ENCODE data around the gene MRPL52. TPM values are rescaled to one million over a fixed set of nuclear protein-coding genes. Genes with fewer than 3 reads are reported as not detected.
A peak's percentile ranks its signal among the peaks of the same experiment; 100 is the strongest.
"Not testable (repeated sequence)": the region's sequence is repeated elsewhere in the genome, so short reads cannot be mapped to it uniquely, and the experiment has no call there.

MRPL52 gene
- total and polyA plus RNA-seq, 4 experiments from 2014 or later = 58.0 to 164 (median 82.8) TPM

DNA sequence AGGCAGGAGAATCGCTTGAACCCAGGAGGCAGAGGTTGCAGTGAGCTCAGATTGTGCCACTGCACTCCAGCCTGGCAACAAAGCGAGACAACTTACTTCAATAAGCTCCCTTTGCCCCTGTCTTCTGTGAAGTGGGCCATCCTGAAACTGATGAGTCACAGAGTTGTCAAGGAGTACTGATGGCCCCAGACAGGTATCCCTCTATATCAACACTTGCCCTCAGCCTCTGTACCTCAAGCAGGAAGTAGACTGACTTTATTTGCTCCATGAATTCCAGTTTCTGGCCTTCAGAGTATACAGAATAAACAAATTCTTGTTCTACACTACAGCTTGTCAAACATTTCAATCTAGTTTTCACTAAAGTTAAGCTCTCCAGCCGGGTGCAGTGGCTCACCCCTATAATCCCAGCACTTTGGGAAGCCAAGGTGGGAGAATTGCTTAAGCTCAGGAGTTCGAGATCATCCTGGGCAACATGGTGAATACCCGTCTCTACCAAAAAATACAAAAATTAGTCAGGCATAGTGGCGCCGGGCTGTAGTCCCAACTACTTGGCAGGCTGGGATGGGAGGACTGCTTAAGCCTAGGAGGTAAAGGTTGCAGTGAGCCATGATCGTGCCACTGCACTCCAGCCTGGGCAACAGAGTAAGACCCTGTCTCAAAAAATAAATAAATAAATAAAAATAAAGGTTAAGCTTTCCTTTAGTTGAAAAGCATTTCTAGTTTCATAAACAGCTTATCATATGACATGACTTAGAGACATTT lies 25.5 kb downstream of the MRPL52 start:
- no peak overlapping the region for H3K4me3 ChIP-seq (ENCODE audit: low read length in 2 of 2)
- no peaks in the 10 kb centered on the region for H3K36me3 ChIP-seq (ENCODE audit: insufficient read depth, low read length)
- Mint-ChIP-seq H3K4me1 (peaks cover 12 to 29% (median 20%) of the 10 kb centered on the region in 4 donors), H3K9me3 (peaks cover 0 to 2% (median 0%) of the 10 kb centered on the region in 8 donors), H3K27ac (no peak overlapping the region), H3K36me3 (no peaks in the 10 kb centered on the region), H3K4me3 (peak overlapping the region in 1 of 8 donors; percentile 20), H3K27me3 (peaks cover 6 to 9% of the 10 kb centered on the region in 2 donors)
- no peak overlapping the region for H3K27ac ChIP-seq (ENCODE audit: low read depth, low read length)
- no peaks in the 10 kb centered on the region for H3K9me3 ChIP-seq (ENCODE audit: control insufficient read depth in 1 of 2, low read length in 2 of 2)
- H3K27me3 ChIP-seq (ENCODE audit: insufficient read depth, low read length) = no peaks in the 10 kb centered on the region
- intact Hi-C loops (cut with micrococcal nuclease) = loop anchor here (5.0 kb wide), 1 partner anchor 653 kb away; no protein-coding TSS in a partner anchor
- ChIA-PET POLR2A (ENCODE audit: partially characterized antibody) (interaction anchor here (0.6 to 4.1 kb wide), 7 partner anchors 7 to 558 kb away, joined by 3 to 20 read pairs (median 4); partner anchors contain the start of gene LRP10), CTCF (ENCODE audit: partially characterized antibody) (interaction anchor here (0.6 to 19.6 kb wide), 26 partner anchors 9 to 1030 kb away, joined by 3 to 403 read pairs (median 4); partner anchors contain the start of genes DAD1, LRP10, MRPL52 and RBM23)
- H3K4me1 ChIP-seq (ENCODE audit: insufficient read depth, low read length) = peaks cover 24% of the 10 kb centered on the region
- peak in 1 of 5 donors; percentile 18 for DNase-seq

DNA sequence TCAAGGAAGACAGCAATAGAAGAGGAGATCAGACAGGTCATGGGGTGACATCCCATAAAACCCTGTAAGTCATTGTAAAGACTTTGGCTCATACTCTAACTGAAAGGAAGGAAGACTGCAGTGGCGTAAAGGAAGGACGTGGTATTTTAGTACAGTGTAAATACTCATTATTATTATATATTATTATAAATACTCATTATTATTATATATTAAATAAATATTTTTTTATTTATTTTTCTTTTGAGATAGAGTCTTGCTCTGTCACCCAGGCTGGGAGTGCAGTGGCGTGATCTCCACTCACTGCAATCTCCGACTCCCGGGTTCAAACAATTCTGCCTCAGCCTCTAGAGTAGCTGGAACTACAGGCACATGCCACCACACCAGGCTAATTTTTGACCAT lies 26.7 kb downstream of the MRPL52 start:
- Mint-ChIP-seq H3K27me3 (peaks cover 7 to 9% of the 10 kb centered on the region in 2 donors), H3K9me3 (peaks cover 0 to 2% (median 0%) of the 10 kb centered on the region in 8 donors), H3K4me3 (no peak overlapping the region), H3K4me1 (peaks cover 12 to 29% (median 20%) of the 10 kb centered on the region in 4 donors), H3K36me3 (no peaks in the 10 kb centered on the region), H3K27ac (no peak overlapping the region)
- H3K27me3 ChIP-seq (ENCODE audit: insufficient read depth, low read length) = no peaks in the 10 kb centered on the region
- peaks cover 24% of the 10 kb centered on the region for H3K4me1 ChIP-seq (ENCODE audit: insufficient read depth, low read length)
- ChIA-PET POLR2A (ENCODE audit: partially characterized antibody) (no interaction called here), CTCF (ENCODE audit: partially characterized antibody) (interaction anchor here (1.3 to 19.6 kb wide), 6 partner anchors 16 to 853 kb away, joined by 3 to 403 read pairs (median 54); partner anchors contain the start of genes LRP10 and MRPL52)
- H3K4me3 ChIP-seq (ENCODE audit: low read length in 2 of 2) = no peak overlapping the region
- no peaks in the 10 kb centered on the region for H3K9me3 ChIP-seq (ENCODE audit: control insufficient read depth in 1 of 2, low read length in 2 of 2)
- H3K27ac ChIP-seq (ENCODE audit: low read depth, low read length) = no peak overlapping the region
- no peak for DNase-seq
- intact Hi-C loops (cut with micrococcal nuclease) = no loop called here
- no peaks in the 10 kb centered on the region for H3K36me3 ChIP-seq (ENCODE audit: insufficient read depth, low read length)

DNA sequence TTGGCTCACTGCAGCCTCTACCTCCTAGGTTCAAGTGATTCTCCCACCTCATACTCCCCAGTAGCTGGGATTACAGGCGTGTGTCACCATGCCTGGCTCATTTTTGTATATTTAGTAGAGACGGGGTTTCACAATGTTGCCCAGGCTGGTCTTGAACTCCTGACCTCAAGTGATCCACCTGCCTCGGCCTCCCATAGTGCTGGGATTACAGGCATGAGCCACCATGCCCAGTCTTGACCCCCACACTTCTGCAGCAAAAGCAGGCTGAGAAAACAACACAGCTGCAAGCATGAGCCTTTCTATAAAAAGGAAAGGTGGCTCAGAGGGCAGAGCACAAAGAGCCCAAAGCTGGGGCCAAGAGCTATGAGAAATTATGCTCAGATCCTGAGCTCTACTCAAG lies 30.7 kb downstream of the MRPL52 start:
- H3K4me3 ChIP-seq (ENCODE audit: low read length in 2 of 2); intact Hi-C loops (cut with micrococcal nuclease); H3K27ac ChIP-seq (ENCODE audit: low read depth, low read length); H3K27me3 ChIP-seq (ENCODE audit: insufficient read depth, low read length); H3K27ac Mint-ChIP-seq; H3K4me3 Mint-ChIP-seq; H3K9me3 Mint-ChIP-seq; H3K9me3 ChIP-seq (ENCODE audit: control insufficient read depth in 1 of 2, low read length in 2 of 2); DNase-seq; H3K36me3 ChIP-seq (ENCODE audit: insufficient read depth, low read length); H3K36me3 Mint-ChIP-seq; H3K27me3 Mint-ChIP-seq: not testable (repeated sequence)
- CTCF ChIA-PET (ENCODE audit: partially characterized antibody) = interaction anchor here (1.3 to 19.6 kb wide), 10 partner anchors 7 to 304 kb away, joined by 3 to 403 read pairs (median 8); partner anchors contain the start of genes LRP10 and MRPL52
- POLR2A ChIA-PET (ENCODE audit: partially characterized antibody) = interaction anchor here (3.7 kb wide), 1 partner anchor 11 kb away, joined by 22 read pairs; the partner anchor contains the start of gene LRP10
- peaks cover 13 to 30% (median 19%) of the 10 kb centered on the region in 4 donors for H3K4me1 Mint-ChIP-seq
- H3K4me1 ChIP-seq (ENCODE audit: insufficient read depth, low read length) = peaks cover 16% of the 10 kb centered on the region

DNA sequence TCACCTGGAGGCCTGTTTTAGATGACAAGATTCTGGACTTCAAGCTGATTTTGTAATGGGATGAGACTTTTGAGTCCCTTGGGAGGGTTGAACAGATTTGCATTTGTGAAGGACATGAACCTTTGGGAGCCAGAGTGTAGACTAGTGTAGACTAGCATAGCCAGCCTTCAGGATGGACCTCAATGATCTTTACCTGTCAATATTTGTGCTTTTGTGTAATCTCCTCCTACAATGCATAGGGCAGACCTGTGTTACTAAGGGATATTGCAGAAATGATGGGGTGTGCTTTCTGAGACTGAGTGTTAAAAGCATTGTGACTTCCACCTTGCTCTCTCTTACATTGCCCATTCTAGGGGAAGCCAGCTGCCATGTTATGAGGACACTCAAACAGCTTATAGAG lies 32.0 kb downstream of the MRPL52 start:
- intact Hi-C loops (cut with micrococcal nuclease) = no loop called here
- H3K4me3 Mint-ChIP-seq = no peak overlapping the region

DNA sequence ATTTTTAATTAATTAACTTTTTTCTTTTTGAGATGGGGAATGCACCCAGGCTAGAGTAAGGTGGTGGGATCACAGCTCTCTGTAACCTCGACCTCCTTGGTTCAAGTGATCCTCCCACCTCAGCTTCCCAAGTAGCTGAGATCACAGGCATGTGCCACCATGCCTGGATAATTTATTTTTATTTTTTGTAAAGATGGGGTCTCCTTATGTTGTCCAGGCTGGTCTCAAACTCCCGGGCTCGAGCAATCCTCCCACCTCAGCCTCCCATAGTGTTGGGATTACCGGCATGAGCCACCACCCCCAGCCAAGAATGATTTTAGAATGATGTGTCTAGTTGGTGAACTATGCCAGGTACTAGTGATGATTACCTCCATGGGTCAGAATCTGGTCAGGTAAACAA lies 35.3 kb downstream of the MRPL52 start:
- Histone ChIP-seq H3K27ac (ENCODE audit: low read depth, low read length) (no peak overlapping the region), H3K9me3 (ENCODE audit: control insufficient read depth in 1 of 2, low read length in 2 of 2) (no peaks in the 10 kb centered on the region), H3K36me3 (ENCODE audit: insufficient read depth, low read length) (no peaks in the 10 kb centered on the region), H3K27me3 (ENCODE audit: insufficient read depth, low read length) (no peaks in the 10 kb centered on the region), H3K4me1 (ENCODE audit: insufficient read depth, low read length) (peaks cover 11% of the 10 kb centered on the region), H3K4me3 (ENCODE audit: low read length in 2 of 2) (no peak overlapping the region)
- H3K9me3 Mint-ChIP-seq = no peaks in the 10 kb centered on the region
- no peaks in the 10 kb centered on the region for H3K36me3 Mint-ChIP-seq
- intact Hi-C loops (cut with micrococcal nuclease) = no loop called here
- H3K27me3 Mint-ChIP-seq = peaks cover 0 to 2% of the 10 kb centered on the region in 2 donors
- peaks cover 4 to 25% (median 11%) of the 10 kb centered on the region in 4 donors for H3K4me1 Mint-ChIP-seq
- no peak overlapping the region for H3K4me3 Mint-ChIP-seq
- H3K27ac Mint-ChIP-seq = peak overlapping the region in 3 of 7 donors; percentile 2 to 77 (median 34)
- ChIA-PET CTCF (ENCODE audit: partially characterized antibody) (interaction anchor here (1.0 to 19.6 kb wide), 5 partner anchors 7 to 294 kb away, joined by 3 to 403 read pairs (median 58); partner anchors contain the start of genes LRP10 and MRPL52), POLR2A (ENCODE audit: partially characterized antibody) (no interaction called here)
- peak in 1 of 5 donors; percentile 5 for DNase-seq

More for the DNA sequence above, 32.0 kb downstream of the MRPL52 start:
- Mint-ChIP-seq H3K27me3 (peaks cover 2 to 3% of the 10 kb centered on the region in 2 donors), H3K4me1 (peaks cover 13 to 36% (median 21%) of the 10 kb centered on the region in 4 donors), H3K27ac (peak overlapping the region in 1 of 7 donors; percentile 59), H3K9me3 (peaks cover 0 to 2% (median 0%) of the 10 kb centered on the region in 8 donors), H3K36me3 (no peaks in the 10 kb centered on the region)
- Histone ChIP-seq H3K36me3 (ENCODE audit: insufficient read depth, low read length) (no peaks in the 10 kb centered on the region), H3K27me3 (ENCODE audit: insufficient read depth, low read length) (no peaks in the 10 kb centered on the region), H3K27ac (ENCODE audit: low read depth, low read length) (no peak overlapping the region), H3K4me3 (ENCODE audit: low read length in 2 of 2) (no peak overlapping the region), H3K4me1 (ENCODE audit: insufficient read depth, low read length) (peaks cover 19% of the 10 kb centered on the region), H3K9me3 (ENCODE audit: control insufficient read depth in 1 of 2, low read length in 2 of 2) (no peaks in the 10 kb centered on the region)
- ChIA-PET CTCF (ENCODE audit: partially characterized antibody) (interaction anchor here (1.0 to 19.6 kb wide), 10 partner anchors 8 to 303 kb away, joined by 3 to 403 read pairs (median 5); partner anchors contain the start of genes LRP10, MRPL52 and RBM23), POLR2A (ENCODE audit: partially characterized antibody) (interaction anchor here (0.5 to 1.8 kb wide), 4 partner anchors 10 to 290 kb away, joined by 3 to 13 read pairs (median 4); partner anchors contain the start of gene LRP10)
- DNase-seq = no peak

DNA sequence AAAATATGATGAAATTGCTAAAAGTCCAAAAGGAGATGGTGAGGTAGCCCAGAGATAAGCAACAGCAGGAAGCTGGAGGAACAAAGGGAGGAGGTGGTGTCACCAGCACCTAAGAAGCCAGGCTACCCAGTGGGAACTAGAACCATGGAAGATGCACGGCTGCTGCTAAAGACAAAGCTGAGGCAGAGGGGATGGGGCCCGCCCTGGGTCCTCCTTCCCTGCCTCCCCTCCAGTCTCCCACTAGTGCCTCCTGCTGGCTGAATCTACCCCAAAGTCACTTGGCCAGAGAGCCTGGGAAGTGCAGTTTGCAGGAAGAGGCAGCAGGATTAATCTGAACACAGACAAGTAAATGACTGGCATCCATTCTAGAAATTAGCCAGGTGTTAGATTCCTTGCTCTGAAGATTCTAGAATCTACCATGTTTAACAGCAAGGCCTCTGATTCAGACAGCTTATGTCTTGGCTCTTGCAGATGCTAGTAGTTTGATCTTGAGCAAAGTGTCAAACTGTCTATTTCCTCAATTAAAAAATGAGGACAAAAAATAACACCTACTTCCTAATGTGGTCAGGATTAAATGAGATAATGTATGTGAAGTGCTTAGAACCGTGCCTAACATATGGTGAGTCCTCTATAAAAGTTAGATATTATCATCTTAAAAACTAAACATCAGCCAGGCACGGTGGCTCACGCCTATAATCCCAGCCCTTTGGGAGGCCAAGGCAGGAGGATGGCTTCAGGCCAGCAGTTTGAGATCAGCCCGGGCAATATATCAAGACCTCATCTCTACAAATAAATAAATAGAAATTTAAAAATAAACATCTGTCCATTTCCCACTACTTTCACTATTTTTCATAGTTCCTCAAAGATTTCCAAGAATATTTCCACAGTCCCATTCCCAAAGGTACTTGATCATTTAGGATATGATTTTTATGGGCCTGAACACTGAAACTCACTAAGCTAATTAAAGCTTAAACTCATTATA lies 36.0 kb downstream of the MRPL52 start:
- Histone ChIP-seq H3K27ac (ENCODE audit: low read depth, low read length) (no peak overlapping the region), H3K4me3 (ENCODE audit: low read length in 2 of 2) (no peak overlapping the region), H3K36me3 (ENCODE audit: insufficient read depth, low read length) (no peaks in the 10 kb centered on the region), H3K4me1 (ENCODE audit: insufficient read depth, low read length) (peaks cover 19% of the 10 kb centered on the region), H3K9me3 (ENCODE audit: control insufficient read depth in 1 of 2, low read length in 2 of 2) (no peaks in the 10 kb centered on the region), H3K27me3 (ENCODE audit: insufficient read depth, low read length) (no peaks in the 10 kb centered on the region)
- ChIA-PET CTCF (ENCODE audit: partially characterized antibody) (interaction anchor here (1.0 to 19.6 kb wide), 6 partner anchors 12 to 295 kb away, joined by 3 to 403 read pairs (median 5); partner anchors contain the start of gene MRPL52), POLR2A (ENCODE audit: partially characterized antibody) (no interaction called here)
- peak overlapping the region in 2 of 7 donors; percentile 77 to 87 for H3K27ac Mint-ChIP-seq
- intact Hi-C loops (cut with micrococcal nuclease) = no loop called here
- DNase-seq = peak in 1 of 5 donors; percentile 9
- no peaks in the 10 kb centered on the region for H3K36me3 Mint-ChIP-seq
- H3K27me3 Mint-ChIP-seq = peaks cover 0 to 2% of the 10 kb centered on the region in 2 donors
- H3K4me1 Mint-ChIP-seq = peaks cover 9 to 32% (median 16%) of the 10 kb centered on the region in 4 donors
- no peak overlapping the region for H3K4me3 Mint-ChIP-seq
- H3K9me3 Mint-ChIP-seq = no peaks in the 10 kb centered on the region

Measured in CD4-positive, alpha-beta memory T cell (primary cell).